Stimulated activated CD4-positive, alpha-beta T cell treated with anti-CD3 and anti-CD28 coated beads, Interleukin-15, amount 100 ng/mL, for 48 hours (primary cell): ENCODE measurements around the gene NFKBIB.
"Not testable (repeated sequence)": the region's sequence is repeated elsewhere in the genome, so short reads cannot be mapped to it uniquely, and the experiment has no call there.

Experiments
- DNase-seq, 2 donors: peaks; one replicate each; pipeline ENCODE4 v3.0.0-alpha.2; 2020; ENCODE audit warnings: low read depth in 2 of 2

Gene NFKBIB

GRCh38 chr19:38875656-38876395, 23.9 kb upstream of the NFKBIB start:
- DNase-seq: no peak

- peak in 1 of 2 donors; percentile 60 for DNase-seq
Measured at GRCh38 chr19:38877781-38878574, 21.8 kb upstream of the NFKBIB start, which contains the start of gene RINL. Gene RINL, minus strand, starts transcription at chr19:38878275. Its CDS starts 1,533 bp downstream, at chr19:38876742.

GRCh38 chr19:38878575-38879399, 21.0 kb upstream of the NFKBIB start:
- DNase-seq: no peak

GRCh38 chr19:38879400-38879751, 20.4 kb upstream of the NFKBIB start:
- DNase-seq: no peak

- DNase-seq: no peak
Measured at GRCh38 chr19:38880076-38880881, 19.5 kb upstream of the NFKBIB start.

- no peak for DNase-seq
Measured at GRCh38 chr19:38880882-38881609, 18.7 kb upstream of the NFKBIB start.

- DNase-seq: no peak
Measured at GRCh38 chr19:38883286-38883685, 16.5 kb upstream of the NFKBIB start.

- not testable (repeated sequence) for DNase-seq
Measured at GRCh38 chr19:38884691-38885090, 15.1 kb upstream of the NFKBIB start.

GRCh38 chr19:38888876-38889275, 10.9 kb upstream of the NFKBIB start:
- no peak for DNase-seq

- no peak for DNase-seq
Measured at GRCh38 chr19:38889803-38890202, 10.0 kb upstream of the NFKBIB start.

GRCh38 chr19:38890686-38891085, 9.1 kb upstream of the NFKBIB start:
- DNase-seq: no peak

GRCh38 chr19:38891771-38892170, 8.0 kb upstream of the NFKBIB start:
- no peak for DNase-seq

- DNase-seq: no peak
Measured at GRCh38 chr19:38892841-38893240, 6.9 kb upstream of the NFKBIB start.

- DNase-seq: no peak
Measured at GRCh38 chr19:38893341-38893771, 6.4 kb upstream of the NFKBIB start.

- DNase-seq: no peak
Measured at GRCh38 chr19:38894968-38895367, 4.8 kb upstream of the NFKBIB start.

- no peak for DNase-seq
Measured at GRCh38 chr19:38898788-38899446, 852 bp upstream of the NFKBIB start.

GRCh38 chr19:38900202-38900629, 447 bp downstream of the NFKBIB start:
- no peak for DNase-seq

GRCh38 chr19:38900743-38901190, 998 bp downstream of the NFKBIB start:
- no peak for DNase-seq

GRCh38 chr19:38901683-38902082, 1.9 kb downstream of the NFKBIB start:
- no peak for DNase-seq
